Activated CD8-positive, alpha-beta T cell treated with anti-CD3 and anti-CD28 coated beads for 36 hours (primary cell): ENCODE measurements around the gene MALAT1. TPM values are rescaled to one million over a fixed set of nuclear protein-coding genes. Genes with fewer than 3 reads are reported as not detected.

Experiments used
- ATAC-seq: fragments of 200-7000 bp; cut with Tn5 transposase; one replicate; pipeline ENCODE4 v1.10.0; 2021; ENCODE audit warnings: mild to moderate bottlenecking, moderate library complexity
- CTCF ChIA-PET: fragments of 350-600 bp; sonication (Branson Sonifier 250); formaldehyde crosslinking; loops from one replicate; lab custom pipeline; 2021; ENCODE audit warnings: antibody characterized with exemption; lab: Charles Lee
- POLR2A ChIA-PET: fragments of 350-600 bp; sonication (Branson Sonifier 250); formaldehyde crosslinking; loops from one replicate; lab custom pipeline; 2021; ENCODE audit warnings: antibody characterized with exemption; lab: Charles Lee
- DNase-seq: peaks from one replicate; pipeline ENCODE4 v3.0.0-alpha.2; 2020
- H3K27ac Mint-ChIP-seq: one replicate; pipeline ENCODE4 v1.8.0; 2021; ENCODE audit warnings: mild to moderate bottlenecking, mixed read lengths
- H3K27me3 Mint-ChIP-seq: one replicate; pipeline ENCODE4 v1.8.0; 2021; ENCODE audit warnings: mixed read lengths
- H3K36me3 Mint-ChIP-seq: one replicate; pipeline ENCODE4 v1.8.0; 2021; ENCODE audit warnings: low read depth, mixed read lengths
- H3K4me1 Mint-ChIP-seq: one replicate; pipeline ENCODE4 v1.8.0; 2021; ENCODE audit warnings: low read depth, mixed read lengths
- H3K4me3 Mint-ChIP-seq: one replicate; pipeline ENCODE4 v1.8.0; 2021; ENCODE audit warnings: mild to moderate bottlenecking, moderate library complexity, mixed read lengths
- H3K9me3 Mint-ChIP-seq: one replicate; pipeline ENCODE4 v1.8.0; 2021; ENCODE audit warnings: mixed read lengths
- CTCF ChIP-seq: fragments of 200-600 bp; IDR thresholded peaks from one replicate; pipeline ENCODE4 v1.8.0; 2022; ENCODE audit warnings: antibody characterized with exemption, mild to moderate bottlenecking
- intact Hi-C: fragments of 100-400 bp; cut with micrococcal nuclease; formaldehyde crosslinking; loops from one replicate; pipeline ENCODE4 v1.10.0; 2022
- total RNA-seq, 2 experiments: library from RNA; stranded (reverse); gene quantifications; one replicate each; pipeline ENCODE4 v1.2.3, GENCODE V29; 2021

MALAT1 gene
- total RNA-seq, 2 experiments from 2014 or later, result 3,856 to 3,869 TPM

- no peaks in the 10 kb centered on the region for H3K9me3 Mint-ChIP-seq
- ATAC-seq, result peak; percentile 74
- H3K4me3 Mint-ChIP-seq, result peak overlapping the region; percentile 61
- no peaks in the 10 kb centered on the region for H3K27me3 Mint-ChIP-seq
- ChIA-PET POLR2A (interaction anchor here (0.8 to 3.4 kb wide), 8 partner anchors 12 to 130 kb away, joined by 3 to 26 read pairs (median 4); no protein-coding TSS in a partner anchor), CTCF (interaction anchor here (1.1 to 4.3 kb wide), 2 partner anchors 9 to 12 kb away, joined by 3 to 46 read pairs; no protein-coding TSS in a partner anchor)
- peaks cover 21% of the 10 kb centered on the region for H3K36me3 Mint-ChIP-seq
- no peak for TF ChIP-seq CTCF
- H3K27ac Mint-ChIP-seq, result peak overlapping the region; percentile 49
- DNase-seq, result peak; percentile 88
- peaks cover 66% of the 10 kb centered on the region for H3K4me1 Mint-ChIP-seq
- intact Hi-C loops, result no loop called here
These were observed 54.6 kb downstream of the MALAT1 start for GRCh38 chr11:65553301-65554001.

GRCh38 chr11:65554057-65554818, 55.4 kb downstream of the MALAT1 start:
- DNase-seq, result no peak
- Mint-ChIP-seq H3K36me3 (peaks cover 14% of the 10 kb centered on the region), H3K9me3 (no peaks in the 10 kb centered on the region), H3K27me3 (no peaks in the 10 kb centered on the region), H3K4me3 (peak overlapping the region; percentile 61), H3K27ac (peak overlapping the region; percentile 90), H3K4me1 (peaks cover 62% of the 10 kb centered on the region)
- ChIA-PET POLR2A (interaction anchor here (0.9 to 3.4 kb wide), 6 partner anchors 11 to 131 kb away, joined by 3 to 26 read pairs (median 4); partner anchors contain the start of genes FAM89B and ZNRD2), CTCF (interaction anchor here (1.4 to 4.3 kb wide), 2 partner anchors 13 kb away, joined by 7 to 46 read pairs; no protein-coding TSS in a partner anchor)
- intact Hi-C loops, result no loop called here
- TF ChIP-seq CTCF, result no peak
- ATAC-seq, result no peak

GRCh38 chr11:65554842-65555430, 56.1 kb downstream of the MALAT1 start:
- intact Hi-C loops, result no loop called here
- peak overlapping the region; percentile 44 for H3K4me3 Mint-ChIP-seq
- no peak for TF ChIP-seq CTCF

GRCh38 chr11:65555693-65556231, 56.9 kb downstream of the MALAT1 start:
- no peaks in the 10 kb centered on the region for H3K27me3 Mint-ChIP-seq
- DNase-seq (peak; percentile 74), ATAC-seq (peak; percentile 15)
- POLR2A ChIA-PET, result interaction anchor here (0.8 to 3.3 kb wide), 8 partner anchors 12 to 137 kb away, joined by 3 to 20 read pairs (median 4); partner anchors contain the start of genes FAM89B, MALAT1, SIPA1 and ZNRD2
- H3K36me3 Mint-ChIP-seq, result peaks cover 8% of the 10 kb centered on the region
- intact Hi-C loops, result no loop called here
- no peak for TF ChIP-seq CTCF
- CTCF ChIA-PET, result interaction anchor here (1.4 to 2.1 kb wide), 3 partner anchors 14 to 38 kb away, joined by 5 to 15 read pairs (median 7); no protein-coding TSS in a partner anchor
- H3K27ac Mint-ChIP-seq, result peak overlapping the region; percentile 90
- no peaks in the 10 kb centered on the region for H3K9me3 Mint-ChIP-seq
- H3K4me3 Mint-ChIP-seq, result peak overlapping the region; percentile 87
- peaks cover 73% of the 10 kb centered on the region for H3K4me1 Mint-ChIP-seq

More at GRCh38 chr11:65554842-65555430, 56.1 kb downstream of the MALAT1 start:
- ATAC-seq, result no peak
- peak overlapping the region; percentile 90 for H3K27ac Mint-ChIP-seq
- no peaks in the 10 kb centered on the region for H3K9me3 Mint-ChIP-seq
- CTCF ChIA-PET, result interaction anchor here (1.4 kb wide), 1 partner anchor 14 kb away, joined by 7 read pairs; no protein-coding TSS in a partner anchor
- H3K27me3 Mint-ChIP-seq, result no peaks in the 10 kb centered on the region
- peaks cover 65% of the 10 kb centered on the region for H3K4me1 Mint-ChIP-seq
- DNase-seq, result no peak
- POLR2A ChIA-PET, result interaction anchor here (0.8 to 3.3 kb wide), 6 partner anchors 11 to 132 kb away, joined by 3 to 20 read pairs (median 4); partner anchors contain the start of genes FAM89B, MALAT1, SIPA1 and ZNRD2
- H3K36me3 Mint-ChIP-seq, result peaks cover 10% of the 10 kb centered on the region

Other genes with a start within 250 kb of the MALAT1 start
- 10 to 100 TPM; 55.2 to 63.8 TPM for gene POLA2, start 237.1 kb upstream of the MALAT1 start, total RNA-seq
- gene CDC42EP2, start 184.2 kb upstream of the MALAT1 start, total RNA-seq, result 1 to 10 TPM in 1 of 2 experiments, not detected in 1; 1.2 TPM
- 10 to 100 TPM; 50.3 to 61.5 TPM for gene DPF2, start 165.2 kb upstream of the MALAT1 start, total RNA-seq
- 1 to 10 TPM in 1 of 2 experiments, under 1 TPM in 1; 0.65 to 1.4 TPM for gene TIGD3, start 144.3 kb upstream of the MALAT1 start, total RNA-seq
- gene SLC25A45, start 116.4 kb upstream of the MALAT1 start, total RNA-seq, result 10 to 100 TPM; 12.8 to 14.4 TPM
- 10 to 100 TPM; 26.8 to 33.3 TPM for gene FRMD8, start 112.4 kb upstream of the MALAT1 start, total RNA-seq
- gene NEAT1, start 76.2 kb upstream of the MALAT1 start, total RNA-seq, result 100 to 1,000 TPM; 313 to 358 TPM
- 10 to 100 TPM; 71.5 to 76.8 TPM for gene SCYL1, start 26.0 kb downstream of the MALAT1 start, total RNA-seq
- 10 to 100 TPM; 55.4 to 56.0 TPM for gene LTBP3, start 59.3 kb downstream of the MALAT1 start, total RNA-seq
- gene ZNRD2, start 71.4 kb downstream of the MALAT1 start, total RNA-seq, result 10 to 100 TPM; 54.3 to 54.7 TPM
- 10 to 100 TPM; 12.7 to 16.0 TPM for gene FAM89B, start 73.5 kb downstream of the MALAT1 start, total RNA-seq
- 10 to 100 TPM; 94.0 to 99.4 TPM for gene EHBP1L1, start 77.0 kb downstream of the MALAT1 start, total RNA-seq
- under 1 TPM in 1 of 2 experiments, not detected in 1; 0.77 TPM for gene KCNK7, start 96.8 kb downstream of the MALAT1 start, total RNA-seq
- 10 to 100 TPM; 40.3 to 45.6 TPM for gene MAP3K11, start 115.2 kb downstream of the MALAT1 start, total RNA-seq
- 10 to 100 TPM; 34.3 to 34.4 TPM for gene PCNX3, start 116.7 kb downstream of the MALAT1 start, total RNA-seq
- gene SIPA1, start 139.1 kb downstream of the MALAT1 start, total RNA-seq, result 100 to 1,000 TPM; 172 to 180 TPM
- 10 to 100 TPM; 65.6 to 72.5 TPM for gene RELA, start 163.9 kb downstream of the MALAT1 start, total RNA-seq
- 10 to 100 TPM; 67.7 to 71.8 TPM for gene KAT5, start 213.2 kb downstream of the MALAT1 start, total RNA-seq
- gene RNASEH2C, start 221.8 kb downstream of the MALAT1 start, total RNA-seq, result 100 to 1,000 TPM; 101 to 109 TPM